Measurements from ENCODE around the gene STK32C.

GRCh38 chr10:132255489-132256344, 52.0 kb downstream of the STK32C start:
- TF ChIP-seq POLR2A (IDR thresholded peaks at IDR 0.05) (no peak), CTCF (IDR thresholded peaks at IDR 0.05) (no peak)

Measured in right lobe of liver (tissue), 4 donors.